ENCODE results near the gene GNA15.

The GNA15 gene

GRCh38 chr19:3154957-3155736, 19.3 kb downstream of the GNA15 start:
- H4K20me1 ChIP-seq (ENCODE audit: insufficient read depth, low read length): no peaks in the 10 kb centered on the region
- H3K9me3 ChIP-seq (ENCODE audit: low read length): no peaks in the 10 kb centered on the region
- no peak for TF ChIP-seq CTCF (IDR thresholded peaks at IDR 0.05; ENCODE audit: low read length)
- TF ChIP-seq EZH2 (IDR thresholded peaks at IDR 0.05; ENCODE audit: borderline replicate concordance, low read length): no peak
- no peak overlapping the region for H3K4me2 ChIP-seq (ENCODE audit: low read length)
- H3K79me2 ChIP-seq (ENCODE audit: insufficient read depth, low read length): no peaks in the 10 kb centered on the region
- no peak overlapping the region for H2AFZ ChIP-seq (ENCODE audit: low read length)
- H3K9ac ChIP-seq (ENCODE audit: low read length): no peak overlapping the region
- no peaks in the 10 kb centered on the region for H3K36me3 ChIP-seq (ENCODE audit: insufficient read depth, low read length)
- H3K9me2 ChIP-seq (ENCODE audit: low read depth, low read length): no peaks in the 10 kb centered on the region
- no peaks in the 10 kb centered on the region for H3K4me1 ChIP-seq (ENCODE audit: insufficient read depth, low read length, severe bottlenecking)
- H3K27me3 ChIP-seq (ENCODE audit: insufficient read depth, low read length): no peaks in the 10 kb centered on the region; the same call in 1 of the 2 replicates
- no peak overlapping the region for H3K4me3 ChIP-seq (ENCODE audit: low read depth, low read length, poor library complexity, severe bottlenecking)
- H3K27ac ChIP-seq (ENCODE audit: low read depth, low read length, poor library complexity, severe bottlenecking): no peak overlapping the region
- H3F3A ChIP-seq (ENCODE audit: insufficient read depth, low read length): no peaks in the 10 kb centered on the region

GRCh38 chr19:3157096-3157845, 21.4 kb downstream of the GNA15 start:
- H3K4me2 ChIP-seq (ENCODE audit: low read length): no peak overlapping the region

GRCh38 chr19:3159565-3159964, 23.7 kb downstream of the GNA15 start:
- H3K9ac ChIP-seq (ENCODE audit: low read length): no peak overlapping the region

More at GRCh38 chr19:3157096-3157845, 21.4 kb downstream of the GNA15 start:
- H3K27ac ChIP-seq (ENCODE audit: low read depth, low read length, poor library complexity, severe bottlenecking): no peak overlapping the region
- no peaks in the 10 kb centered on the region; the same call in 1 of the 2 replicates for H3K27me3 ChIP-seq (ENCODE audit: insufficient read depth, low read length)
- no peaks in the 10 kb centered on the region for H3K9me3 ChIP-seq (ENCODE audit: low read length)
- no peaks in the 10 kb centered on the region for H3K4me1 ChIP-seq (ENCODE audit: insufficient read depth, low read length, severe bottlenecking)
- no peaks in the 10 kb centered on the region for H3K9me2 ChIP-seq (ENCODE audit: low read depth, low read length)
- H3K36me3 ChIP-seq (ENCODE audit: insufficient read depth, low read length): no peaks in the 10 kb centered on the region
- H2AFZ ChIP-seq (ENCODE audit: low read length): no peak overlapping the region
- H3K4me3 ChIP-seq (ENCODE audit: low read depth, low read length, poor library complexity, severe bottlenecking): no peak overlapping the region
- H4K20me1 ChIP-seq (ENCODE audit: insufficient read depth, low read length): no peaks in the 10 kb centered on the region
- H3K9ac ChIP-seq (ENCODE audit: low read length): no peak overlapping the region
- TF ChIP-seq CTCF (IDR thresholded peaks at IDR 0.05; ENCODE audit: low read length) (no peak), EZH2 (IDR thresholded peaks at IDR 0.05; ENCODE audit: borderline replicate concordance, low read length) (no peak)
- H3K79me2 ChIP-seq (ENCODE audit: insufficient read depth, low read length): no peaks in the 10 kb centered on the region
- no peaks in the 10 kb centered on the region for H3F3A ChIP-seq (ENCODE audit: insufficient read depth, low read length)

More at GRCh38 chr19:3159565-3159964, 23.7 kb downstream of the GNA15 start:
- Histone ChIP-seq H3K36me3 (ENCODE audit: insufficient read depth, low read length) (no peaks in the 10 kb centered on the region), H3K27ac (ENCODE audit: low read depth, low read length, poor library complexity, severe bottlenecking) (no peak overlapping the region), H3K9me3 (ENCODE audit: low read length) (no peaks in the 10 kb centered on the region), H3K4me3 (ENCODE audit: low read depth, low read length, poor library complexity, severe bottlenecking) (no peak overlapping the region), H3K79me2 (ENCODE audit: insufficient read depth, low read length) (no peaks in the 10 kb centered on the region), H3K4me1 (ENCODE audit: insufficient read depth, low read length, severe bottlenecking) (no peaks in the 10 kb centered on the region), H4K20me1 (ENCODE audit: insufficient read depth, low read length) (no peaks in the 10 kb centered on the region), H3K4me2 (ENCODE audit: low read length) (no peak overlapping the region), H3K27me3 (ENCODE audit: insufficient read depth, low read length) (no peaks in the 10 kb centered on the region; the same call in 1 of the 2 replicates), H3K9me2 (ENCODE audit: low read depth, low read length) (no peaks in the 10 kb centered on the region), H3F3A (ENCODE audit: insufficient read depth, low read length) (no peaks in the 10 kb centered on the region), H2AFZ (ENCODE audit: low read length) (no peak overlapping the region)
- TF ChIP-seq EZH2 (IDR thresholded peaks at IDR 0.05; ENCODE audit: borderline replicate concordance, low read length): no peak
- no peak for TF ChIP-seq CTCF (IDR thresholded peaks at IDR 0.05; ENCODE audit: low read length)
